CD4-positive, alpha-beta T cell treated with Interleukin-1 beta for 1 hour (primary cell): ENCODE results near the gene ACADVL.

Experiments
- DNase-seq, 2 donors: peaks; one replicate each; pipeline ENCODE4 v3.0.0-alpha.2; 2020 to 2022

ACADVL gene

GRCh38 chr17:7252176-7253043 lies 32.7 kb downstream of the ACADVL start, which contains the start of gene ELP5:
Gene ELP5, plus strand, starts transcription at chr17:7252215. Its CDS starts 336 bp downstream, at chr17:7252551.
- DNase-seq = peak; percentile 89 to 91

DNA sequence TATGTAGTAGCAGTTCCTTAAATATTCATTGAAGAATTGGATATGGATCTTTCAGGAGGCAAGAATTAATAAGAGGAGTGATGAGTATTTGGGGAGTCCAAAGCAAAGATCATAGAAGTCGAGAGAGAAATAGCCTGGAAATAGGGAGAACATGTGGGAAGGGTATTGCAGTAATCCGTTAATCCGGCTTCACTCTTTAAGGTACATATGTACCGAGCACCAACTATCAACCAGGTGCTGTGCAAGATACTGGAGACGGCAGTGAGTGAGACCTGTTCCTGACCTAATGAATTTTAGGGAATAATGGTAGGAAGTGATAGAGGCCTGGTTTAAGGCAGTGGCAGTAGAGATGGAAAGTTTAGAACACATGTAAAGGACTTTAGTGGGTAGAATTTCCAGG lies 33.3 kb downstream of the ACADVL start:
- DNase-seq = no peak

GRCh38 chr17:7254511-7254910 lies 34.8 kb downstream of the ACADVL start:
- DNase-seq = no peak

DNA sequence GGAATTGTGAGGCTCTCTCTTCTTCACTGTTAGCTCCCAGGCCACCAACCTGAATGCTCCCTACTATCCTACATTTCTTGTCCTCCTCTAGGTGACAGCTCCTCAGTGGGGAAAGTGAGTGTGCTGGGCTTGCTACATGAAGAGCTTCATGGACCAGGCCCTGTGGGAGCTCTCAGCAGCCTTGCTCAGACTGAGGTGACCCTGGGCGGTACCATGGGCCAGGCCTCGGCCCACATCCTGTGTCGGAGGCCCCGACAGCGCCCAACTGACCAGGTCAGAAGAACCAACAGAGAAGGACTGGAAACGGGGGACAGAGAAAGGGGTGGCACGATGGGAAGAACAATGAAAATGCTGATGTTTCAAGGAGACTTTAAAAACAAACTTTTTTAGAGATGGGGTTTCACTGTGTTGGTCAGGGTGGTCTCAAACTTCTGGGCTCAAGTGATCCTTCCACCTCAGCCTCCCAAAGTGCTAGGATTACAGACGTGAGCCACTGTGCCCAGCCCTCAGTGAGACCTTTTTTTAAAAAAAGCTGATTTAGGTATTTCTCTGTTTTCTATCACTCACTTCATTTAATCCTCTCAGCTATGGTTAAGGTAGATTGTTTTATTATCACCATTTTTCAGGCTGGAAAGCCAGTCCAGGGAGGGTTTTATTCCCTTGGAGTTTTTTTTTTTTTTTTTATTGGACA lies 37.2 kb downstream of the ACADVL start:
- no peak for DNase-seq

- DNase-seq = no peak
These were observed 39.2 kb downstream of the ACADVL start for GRCh38 chr17:7258731-7259554.

GRCh38 chr17:7259555-7259889 lies 39.8 kb downstream of the ACADVL start:
- DNase-seq = no peak

DNA sequence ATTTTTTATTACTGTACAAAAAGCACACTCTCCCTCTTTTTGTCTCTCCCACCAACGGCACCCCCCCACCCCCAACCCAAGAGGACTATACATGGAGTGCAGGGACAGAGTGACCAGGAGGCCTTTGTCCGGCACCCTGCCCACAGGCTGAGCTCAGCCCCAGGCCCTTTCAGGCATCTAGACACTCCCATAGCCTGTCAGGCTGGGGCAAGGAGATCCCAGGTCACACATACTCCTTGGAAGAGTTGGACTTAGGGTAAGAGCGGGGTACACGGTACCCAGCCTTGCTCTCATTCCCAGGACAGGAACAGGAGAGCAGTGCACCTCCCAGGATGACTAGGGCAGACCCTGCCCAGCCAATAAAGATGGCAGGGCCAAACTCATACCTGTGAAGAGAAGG lies 40.4 kb downstream of the ACADVL start:
- DNase-seq = no peak

- peak in 1 of 2 donors; percentile 36 for DNase-seq
These were observed 41.1 kb downstream of the ACADVL start for GRCh38 chr17:7260651-7261378.

DNA sequence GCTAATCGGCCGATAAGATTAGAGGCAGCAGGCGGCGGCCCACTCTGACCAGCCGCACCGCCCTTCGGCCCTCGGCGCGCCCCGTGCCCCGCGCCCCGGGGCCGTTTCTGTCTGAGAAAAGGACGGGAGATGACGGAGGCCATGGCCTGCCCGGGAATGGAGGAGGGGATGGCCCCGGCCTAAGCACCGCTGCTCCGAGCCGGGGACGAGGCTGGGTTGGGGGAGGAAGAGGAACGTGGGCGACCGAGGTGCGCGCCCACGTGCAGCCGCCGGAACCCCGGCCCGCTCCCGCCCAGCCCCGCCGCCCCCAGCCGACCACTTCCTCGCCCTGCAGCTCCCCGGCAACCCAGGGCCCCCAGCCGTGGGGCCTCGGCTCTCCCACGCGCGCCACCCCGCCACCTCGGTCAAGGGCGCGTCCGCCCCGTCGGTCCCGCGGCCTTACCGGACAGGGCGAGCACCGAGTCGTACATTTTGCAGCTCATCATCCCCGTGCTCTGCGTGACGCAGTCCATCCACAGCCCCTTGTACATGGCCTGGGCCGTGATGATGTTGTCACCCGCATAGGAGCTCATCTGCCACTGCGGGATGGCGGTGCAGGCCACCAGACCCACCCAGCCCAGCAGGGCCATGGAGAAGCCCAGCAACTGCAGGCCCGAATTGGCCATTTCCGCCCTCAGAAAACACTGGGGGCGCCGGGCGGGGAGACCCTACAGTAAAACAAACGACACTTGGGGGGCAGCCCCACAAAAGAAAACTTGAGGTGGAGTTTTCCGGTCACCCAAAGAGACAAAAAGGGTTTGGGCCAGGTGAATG lies 41.8 kb downstream of the ACADVL start:
- peak in 1 of 2 donors; percentile 32 for DNase-seq

- DNase-seq = no peak
These were observed 42.6 kb downstream of the ACADVL start, which contains the start of gene CLDN7 for GRCh38 chr17:7262192-7262934. Gene CLDN7, minus strand, starts transcription at chr17:7262478. Its CDS starts 435 bp downstream, at chr17:7262043.

DNA sequence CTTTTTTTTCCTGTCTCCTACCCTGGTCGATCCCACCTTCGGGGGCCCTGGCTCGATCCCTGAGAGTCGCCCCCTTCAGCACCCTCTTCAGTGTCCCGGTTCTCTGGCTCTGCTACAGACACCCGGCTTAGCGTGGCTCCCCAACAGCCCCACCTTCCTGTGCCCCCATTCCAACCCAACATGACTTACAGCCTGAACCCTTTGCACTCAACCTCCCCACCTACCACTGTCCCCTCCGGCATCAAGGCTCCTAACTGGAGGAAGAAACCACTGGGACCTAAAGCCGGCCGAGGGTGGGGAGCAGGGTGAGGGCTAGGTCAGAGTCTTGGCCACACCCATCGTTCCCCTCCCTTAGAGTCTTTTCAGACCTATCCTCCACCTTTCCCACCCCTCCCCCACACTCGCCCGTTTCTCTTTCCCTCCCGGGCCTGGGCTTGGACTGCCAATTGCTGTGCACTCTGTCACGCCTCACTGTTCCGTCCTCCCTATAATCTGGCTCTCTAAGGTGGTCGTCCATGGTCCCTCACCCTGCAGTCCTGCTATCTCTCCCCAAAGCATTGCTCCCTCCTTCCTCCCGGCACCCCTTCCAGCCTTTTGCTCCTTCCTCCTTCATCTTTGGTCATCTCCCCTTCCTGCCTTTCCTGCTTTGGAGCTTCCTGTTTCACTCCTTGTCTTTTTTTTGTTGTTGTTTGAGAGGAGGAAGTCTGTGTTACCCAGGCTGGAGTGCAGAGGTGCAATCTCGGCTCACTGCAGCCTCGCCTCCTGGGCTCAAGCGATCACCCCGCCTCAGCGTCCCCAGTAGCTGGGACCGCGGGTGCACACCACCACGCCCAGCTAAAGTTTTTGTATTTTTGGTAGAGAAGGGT lies 43.4 kb downstream of the ACADVL start:
- no peak for DNase-seq

DNA sequence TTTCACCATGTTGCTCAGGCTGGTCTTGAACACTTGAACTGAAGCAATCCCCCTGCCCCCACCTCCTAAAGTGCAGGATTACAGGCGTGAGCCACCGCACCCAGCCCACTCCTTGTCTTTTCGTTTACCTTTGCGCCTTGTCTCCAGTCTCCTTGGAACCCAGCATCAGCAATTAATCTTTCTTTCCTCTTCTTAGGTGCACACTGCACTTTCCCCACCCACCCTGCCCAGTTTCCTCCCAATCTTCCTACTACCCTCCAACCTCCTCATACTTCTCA lies 44.0 kb downstream of the ACADVL start:
- DNase-seq = no peak

- no peak for DNase-seq
These were observed 47.0 kb downstream of the ACADVL start for GRCh38 chr17:7266784-7267183.
